Stimulated activated CD4-positive, alpha-beta T cell treated with anti-CD3 and anti-CD28 coated beads, Interleukin-1b, Interleukin-23, amount 100 ng/mL, for 1 hour (primary cell): ENCODE results near the gene WFIKKN1.

Experiments
- DNase-seq, 2 donors: peaks; one replicate each; pipeline ENCODE4 v3.0.0-alpha.2; 2020; ENCODE audit warnings: low read depth in 2 of 2

Gene WFIKKN1

GRCh38 chr16:624526-625070 lies 6.2 kb upstream of the WFIKKN1 start:
- no peak for DNase-seq

- no peak for DNase-seq
These were observed 5.4 kb upstream of the WFIKKN1 start for GRCh38 chr16:625117-625976.

GRCh38 chr16:625977-626765 lies 4.6 kb upstream of the WFIKKN1 start:
- DNase-seq = no peak

GRCh38 chr16:626787-627453 lies 3.9 kb upstream of the WFIKKN1 start:
- DNase-seq = no peak

- no peak for DNase-seq
These were observed 3.1 kb upstream of the WFIKKN1 start for GRCh38 chr16:627454-628239.

- DNase-seq = no peak
These were observed 2.3 kb upstream of the WFIKKN1 start for GRCh38 chr16:628321-629061.

- no peak for DNase-seq
These were observed 1.5 kb upstream of the WFIKKN1 start for GRCh38 chr16:629185-629832.

- DNase-seq = no peak
These were observed 944 bp upstream of the WFIKKN1 start for GRCh38 chr16:629833-630248.

GRCh38 chr16:630249-630814 lies 453 bp upstream of the WFIKKN1 start:
- no peak for DNase-seq

GRCh38 chr16:631808-632358 lies 1.1 kb downstream of the WFIKKN1 start:
- DNase-seq = no peak

GRCh38 chr16:632486-633335 lies 1.9 kb downstream of the WFIKKN1 start:
- DNase-seq = no peak

- DNase-seq = no peak
These were observed 2.7 kb downstream of the WFIKKN1 start for GRCh38 chr16:633336-634050.

- no peak for DNase-seq
These were observed 3.4 kb downstream of the WFIKKN1 start for GRCh38 chr16:634051-634670.

GRCh38 chr16:634996-635395 lies 4.2 kb downstream of the WFIKKN1 start:
- DNase-seq = no peak

GRCh38 chr16:635573-636205 lies 4.9 kb downstream of the WFIKKN1 start:
- no peak for DNase-seq

GRCh38 chr16:636206-637080 lies 5.7 kb downstream of the WFIKKN1 start, which contains the start of gene METTL26:
METTL26 (minus strand) TSS chr16:636305; CDS start chr16:636290, 15 bp downstream.
- peak; percentile 80 to 89 for DNase-seq
